Activated B cell treated with CpG ODN at 0.5 μM for 24 hours (primary cell): ENCODE measurements around the gene TRPV5. TPM values are rescaled to one million over a fixed set of nuclear protein-coding genes. Genes with fewer than 3 reads are reported as not detected.

Source experiments
- ATAC-seq: fragments of 200-7000 bp; cut with Tn5 transposase; one replicate; pipeline ENCODE4 v1.10.0; 2021; ENCODE audit warnings: low read depth, mild to moderate bottlenecking, moderate library complexity
- CTCF ChIA-PET: fragments of 350-600 bp; sonication (Branson Sonifier 250); formaldehyde crosslinking; loops from one replicate; lab custom pipeline; 2021; ENCODE audit warnings: antibody characterized with exemption; lab: Charles Lee
- POLR2A ChIA-PET: fragments of 350-600 bp; sonication (Branson Sonifier 250); formaldehyde crosslinking; loops from one replicate; lab custom pipeline; 2021; ENCODE audit warnings: antibody characterized with exemption; lab: Charles Lee
- DNase-seq: peaks from one replicate; pipeline ENCODE4 v3.0.0; 2022
- H3K27ac Mint-ChIP-seq: one replicate; pipeline ENCODE4 v1.8.0; 2020; ENCODE audit warnings: mixed read lengths
- H3K27me3 Mint-ChIP-seq: one replicate; pipeline ENCODE4 v1.8.0; 2021; ENCODE audit warnings: mixed read lengths
- H3K36me3 Mint-ChIP-seq: one replicate; pipeline ENCODE4 v1.8.0; 2021; ENCODE audit warnings: low read depth, mixed read lengths
- H3K4me1 Mint-ChIP-seq: one replicate; pipeline ENCODE4 v1.8.0; 2021; ENCODE audit warnings: mixed read lengths
- H3K4me3 Mint-ChIP-seq: one replicate; pipeline ENCODE4 v1.8.0; 2020; ENCODE audit warnings: mild to moderate bottlenecking, mixed read lengths
- H3K9me3 Mint-ChIP-seq: one replicate; pipeline ENCODE4 v1.8.0; 2020; ENCODE audit warnings: mixed read lengths
- intact Hi-C: fragments of 100-400 bp; cut with micrococcal nuclease; formaldehyde crosslinking; loops from one replicate; pipeline ENCODE4 v1.15.1; 2024
- total RNA-seq: library from RNA; stranded (reverse); gene quantifications from 2 replicates; pipeline ENCODE4 v1.2.3, GENCODE V29; 2022
- TF ChIP-seq, protein P1 (sequence below): fragments of 200-600 bp; IDR thresholded peaks from one replicate; pipeline ENCODE4 v1.8.0; 2022; ENCODE audit warnings: antibody characterized with exemption, mild to moderate bottlenecking

The TRPV5 gene
- total RNA-seq, 1 donor from 2014 or later = 0.11 TPM

DNA sequence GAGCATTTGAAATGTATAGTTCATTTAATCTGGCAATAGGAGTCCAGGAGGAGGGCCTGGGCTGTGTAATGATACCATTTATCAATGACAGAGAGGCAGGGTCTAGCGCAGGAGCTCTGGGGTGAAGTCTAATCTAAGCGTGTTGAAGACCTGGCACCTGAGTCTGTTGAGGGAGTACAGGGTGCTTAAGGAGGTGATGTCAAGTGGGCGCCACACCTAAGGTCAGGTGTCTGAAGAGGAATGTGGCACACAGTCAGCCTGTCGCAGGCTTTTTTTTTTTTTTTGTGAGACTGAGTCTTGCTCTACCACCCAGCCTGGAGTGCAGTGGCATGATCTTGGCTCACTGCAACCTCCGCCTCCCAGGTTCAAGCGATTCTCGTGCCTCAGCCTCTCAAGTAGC is 8.0 kb upstream of the TRPV5 start:
- no peaks in the 10 kb centered on the region for H3K9me3 Mint-ChIP-seq
- no peak for DNase-seq
- no peak overlapping the region for H3K4me3 Mint-ChIP-seq
- intact Hi-C loops = no loop called here
- CTCF ChIA-PET = no interaction called here
- POLR2A ChIA-PET = no interaction called here
- no peaks in the 10 kb centered on the region for H3K4me1 Mint-ChIP-seq
- H3K36me3 Mint-ChIP-seq = no peaks in the 10 kb centered on the region
- H3K27ac Mint-ChIP-seq = no peak overlapping the region
- peaks cover 24% of the 10 kb centered on the region for H3K27me3 Mint-ChIP-seq
- TF ChIP-seq, protein P1, sequence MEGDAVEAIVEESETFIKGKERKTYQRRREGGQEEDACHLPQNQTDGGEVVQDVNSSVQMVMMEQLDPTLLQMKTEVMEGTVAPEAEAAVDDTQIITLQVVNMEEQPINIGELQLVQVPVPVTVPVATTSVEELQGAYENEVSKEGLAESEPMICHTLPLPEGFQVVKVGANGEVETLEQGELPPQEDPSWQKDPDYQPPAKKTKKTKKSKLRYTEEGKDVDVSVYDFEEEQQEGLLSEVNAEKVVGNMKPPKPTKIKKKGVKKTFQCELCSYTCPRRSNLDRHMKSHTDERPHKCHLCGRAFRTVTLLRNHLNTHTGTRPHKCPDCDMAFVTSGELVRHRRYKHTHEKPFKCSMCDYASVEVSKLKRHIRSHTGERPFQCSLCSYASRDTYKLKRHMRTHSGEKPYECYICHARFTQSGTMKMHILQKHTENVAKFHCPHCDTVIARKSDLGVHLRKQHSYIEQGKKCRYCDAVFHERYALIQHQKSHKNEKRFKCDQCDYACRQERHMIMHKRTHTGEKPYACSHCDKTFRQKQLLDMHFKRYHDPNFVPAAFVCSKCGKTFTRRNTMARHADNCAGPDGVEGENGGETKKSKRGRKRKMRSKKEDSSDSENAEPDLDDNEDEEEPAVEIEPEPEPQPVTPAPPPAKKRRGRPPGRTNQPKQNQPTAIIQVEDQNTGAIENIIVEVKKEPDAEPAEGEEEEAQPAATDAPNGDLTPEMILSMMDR = no peak
- ATAC-seq = no peak

DNA sequence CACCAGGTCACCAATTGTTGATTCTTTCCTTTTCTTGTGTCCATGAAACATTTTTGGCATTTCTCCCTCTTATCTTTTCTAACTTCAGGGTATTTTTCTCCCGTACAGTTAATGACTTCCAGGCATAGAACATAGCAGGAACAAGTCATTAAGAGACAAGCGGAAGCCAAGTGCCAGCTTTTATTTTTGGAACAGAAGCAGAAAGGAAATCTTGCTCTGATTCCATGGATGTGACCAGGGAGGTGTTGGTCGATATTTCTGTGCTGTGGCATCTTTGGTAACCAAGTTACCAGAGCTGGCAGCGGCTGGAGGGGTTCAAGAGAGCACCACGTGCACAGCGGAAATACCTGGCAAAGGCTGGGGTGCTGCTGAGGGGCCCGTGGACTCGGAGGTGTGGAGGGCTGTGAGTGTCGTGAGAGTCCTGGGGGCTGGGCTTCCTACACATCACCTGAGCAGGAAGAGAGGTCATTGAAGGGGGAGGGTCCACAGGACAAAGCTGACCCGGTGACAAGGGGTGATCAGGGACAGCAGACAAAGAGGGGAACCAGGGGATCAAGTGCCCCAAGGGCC is 7.5 kb upstream of the TRPV5 start:
- intact Hi-C loops = no loop called here
- peaks cover 27% of the 10 kb centered on the region for H3K27me3 Mint-ChIP-seq
- no peaks in the 10 kb centered on the region for H3K9me3 Mint-ChIP-seq
- DNase-seq = no peak
- ATAC-seq = no peak
- no peaks in the 10 kb centered on the region for H3K4me1 Mint-ChIP-seq
- ChIA-PET CTCF (no interaction called here), POLR2A (no interaction called here)
- H3K4me3 Mint-ChIP-seq = no peak overlapping the region
- no peak overlapping the region for H3K27ac Mint-ChIP-seq
- no peaks in the 10 kb centered on the region for H3K36me3 Mint-ChIP-seq
- TF ChIP-seq, protein P1 = no peak

DNA sequence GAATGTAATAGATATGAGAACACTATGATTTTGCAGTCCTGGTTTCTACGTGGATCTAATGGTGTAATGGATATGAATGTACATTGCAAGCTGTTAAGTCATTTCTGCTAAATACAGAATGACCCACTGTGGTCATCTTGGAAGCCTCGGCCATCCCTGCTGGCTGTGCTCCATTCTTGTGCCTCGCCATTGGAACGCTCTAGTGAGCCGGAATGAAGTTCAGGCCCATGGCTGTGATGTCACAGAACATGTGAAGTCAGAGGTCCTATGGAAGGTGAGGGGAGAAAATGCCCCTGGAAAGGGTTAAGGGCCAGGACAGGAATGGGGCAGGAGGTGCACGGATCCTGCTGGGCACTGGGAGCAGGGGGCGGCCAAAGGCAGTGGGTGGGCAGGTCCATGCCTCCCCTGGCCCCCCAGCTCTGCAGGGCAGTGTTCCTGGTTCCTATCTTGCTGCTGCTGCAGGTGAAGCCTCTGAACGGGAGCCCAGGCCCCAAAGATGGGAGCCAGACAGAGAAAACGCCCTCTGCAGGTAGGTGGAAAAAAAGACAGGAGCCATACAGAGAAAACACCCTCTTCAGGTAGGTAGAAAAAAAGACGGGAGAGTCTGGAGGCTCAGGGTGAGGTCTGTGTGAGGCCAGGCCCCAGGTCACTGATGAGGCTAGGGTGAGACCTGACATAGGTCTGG is 5.8 kb upstream of the TRPV5 start, which contains the start of gene LLCFC1:
TSS of gene LLCFC1 (plus strand) at position 259 of the 685 bp plus-strand sequence. CDS start at position 397, 138 bp downstream.
- Mint-ChIP-seq H3K4me1 (no peaks in the 10 kb centered on the region), H3K27ac (no peak within 1 kb of the TSS), H3K27me3 (peaks cover 23% of the 10 kb centered on the region), H3K36me3 (no peaks in the 10 kb centered on the region), H3K4me3 (no peak within 1 kb of the TSS), H3K9me3 (no peaks in the 10 kb centered on the region)
- TF ChIP-seq, protein P1 = no peak
- intact Hi-C loops = no loop called here
- CTCF ChIA-PET = no interaction called here
- no peak for DNase-seq
- ATAC-seq = no peak
- POLR2A ChIA-PET = no interaction called here

DNA sequence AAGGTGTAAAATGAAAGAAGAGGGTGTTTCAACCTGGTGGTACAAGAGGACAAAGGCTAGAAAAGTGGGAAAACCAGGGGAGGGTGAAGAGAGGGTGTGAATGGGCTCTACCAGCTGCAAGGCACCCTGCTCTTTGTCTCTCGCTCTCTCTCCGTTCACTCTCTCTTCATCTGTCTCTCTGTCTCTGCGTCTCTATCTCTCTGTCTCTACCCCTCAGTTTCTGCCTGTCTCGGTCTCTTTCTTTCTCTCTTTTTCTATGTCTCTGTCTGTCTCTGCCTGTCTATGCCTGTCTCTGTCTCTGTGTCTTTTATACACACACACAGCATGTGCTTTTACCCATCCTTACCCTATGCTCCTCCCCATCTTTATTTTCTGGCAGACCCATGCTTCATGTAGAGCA is 5.1 kb upstream of the TRPV5 start:
- Mint-ChIP-seq H3K27ac (no peak overlapping the region), H3K4me1 (no peaks in the 10 kb centered on the region), H3K9me3 (no peaks in the 10 kb centered on the region), H3K36me3 (no peaks in the 10 kb centered on the region), H3K27me3 (peaks cover 21% of the 10 kb centered on the region), H3K4me3 (no peak overlapping the region)
- ChIA-PET POLR2A (no interaction called here), CTCF (no interaction called here)
- DNase-seq = no peak
- ATAC-seq = no peak
- intact Hi-C loops = no loop called here
- TF ChIP-seq, protein P1 = no peak

DNA sequence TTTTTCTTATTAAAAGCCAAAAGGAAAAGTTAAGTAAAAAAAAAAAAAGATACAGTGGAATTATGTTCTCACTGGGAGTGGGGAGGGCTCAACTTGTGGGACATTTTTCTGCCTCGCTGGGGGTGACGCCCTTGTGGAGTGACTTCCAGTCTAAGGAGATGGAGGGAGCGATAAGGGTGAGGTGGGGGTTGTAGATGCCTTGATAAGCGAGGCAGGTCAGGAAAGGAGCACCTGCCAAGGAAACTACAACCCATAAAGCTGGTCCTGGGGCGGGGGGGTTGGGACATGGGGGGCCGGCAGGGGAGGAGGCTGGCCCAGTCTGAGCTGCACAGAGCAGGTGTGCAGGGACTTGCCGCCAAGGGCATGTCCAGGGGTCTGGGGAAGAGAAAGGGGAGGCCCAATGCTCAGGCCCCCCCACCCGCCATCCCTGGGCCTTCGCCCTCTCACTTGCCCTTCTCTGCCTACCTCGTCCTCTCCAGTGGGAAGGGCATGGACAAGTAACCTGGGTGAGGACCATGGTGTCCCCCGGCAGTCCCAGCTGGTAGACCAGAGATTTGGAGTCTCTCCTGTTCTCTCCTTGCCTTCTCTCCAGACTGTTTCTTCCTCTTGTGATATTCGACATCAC is 2.5 kb upstream of the TRPV5 start:
- intact Hi-C loops = no loop called here
- H3K9me3 Mint-ChIP-seq = no peaks in the 10 kb centered on the region
- H3K4me3 Mint-ChIP-seq = no peak overlapping the region
- ATAC-seq (no peak), DNase-seq (no peak)
- H3K27me3 Mint-ChIP-seq = peaks cover 15% of the 10 kb centered on the region
- no peaks in the 10 kb centered on the region for H3K4me1 Mint-ChIP-seq
- no peak overlapping the region for H3K27ac Mint-ChIP-seq
- TF ChIP-seq, protein P1 = no peak
- ChIA-PET CTCF (no interaction called here), POLR2A (no interaction called here)
- H3K36me3 Mint-ChIP-seq = no peaks in the 10 kb centered on the region
